ENCODE measurements around the gene SKI.

DNA sequence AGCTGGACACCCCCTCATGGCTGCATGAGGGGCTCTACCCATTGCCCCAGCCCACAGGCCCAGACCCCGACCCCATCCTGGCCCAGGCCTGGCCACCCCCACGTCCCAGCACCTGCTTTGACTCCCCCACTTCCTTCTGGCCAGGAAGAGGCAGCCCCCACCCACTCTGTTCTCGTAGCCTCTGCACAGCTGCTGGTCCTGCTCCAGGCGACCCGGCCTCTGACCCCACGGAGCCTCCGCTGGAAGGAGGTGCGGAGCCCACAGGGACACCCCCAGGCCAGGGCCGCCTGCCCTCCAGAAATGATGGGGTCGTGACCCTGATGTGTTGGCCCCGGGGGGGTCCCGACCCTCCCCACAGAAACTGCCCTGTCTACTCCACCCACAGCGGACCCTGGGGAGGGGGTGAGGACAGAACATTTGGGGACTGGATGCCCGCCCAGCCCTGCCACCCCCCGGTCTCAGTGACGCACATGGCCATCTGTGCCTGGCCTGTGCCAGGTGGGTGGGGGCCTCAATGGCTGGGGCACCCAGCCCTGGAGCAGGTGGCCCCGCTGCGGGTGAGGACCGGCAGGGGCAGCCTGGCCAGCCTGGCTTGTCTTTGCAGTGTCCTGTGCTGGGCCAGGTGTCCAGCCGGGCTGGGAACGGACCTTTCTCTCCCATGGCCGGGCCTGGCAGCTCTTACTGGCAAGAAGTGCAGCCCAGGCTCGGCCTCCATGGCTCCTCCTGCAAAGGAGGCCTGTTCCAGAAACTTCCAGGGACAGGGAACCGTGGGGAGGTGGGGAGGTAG, 84.6 kb downstream of the SKI start:
- TF ChIP-seq, protein P1, sequence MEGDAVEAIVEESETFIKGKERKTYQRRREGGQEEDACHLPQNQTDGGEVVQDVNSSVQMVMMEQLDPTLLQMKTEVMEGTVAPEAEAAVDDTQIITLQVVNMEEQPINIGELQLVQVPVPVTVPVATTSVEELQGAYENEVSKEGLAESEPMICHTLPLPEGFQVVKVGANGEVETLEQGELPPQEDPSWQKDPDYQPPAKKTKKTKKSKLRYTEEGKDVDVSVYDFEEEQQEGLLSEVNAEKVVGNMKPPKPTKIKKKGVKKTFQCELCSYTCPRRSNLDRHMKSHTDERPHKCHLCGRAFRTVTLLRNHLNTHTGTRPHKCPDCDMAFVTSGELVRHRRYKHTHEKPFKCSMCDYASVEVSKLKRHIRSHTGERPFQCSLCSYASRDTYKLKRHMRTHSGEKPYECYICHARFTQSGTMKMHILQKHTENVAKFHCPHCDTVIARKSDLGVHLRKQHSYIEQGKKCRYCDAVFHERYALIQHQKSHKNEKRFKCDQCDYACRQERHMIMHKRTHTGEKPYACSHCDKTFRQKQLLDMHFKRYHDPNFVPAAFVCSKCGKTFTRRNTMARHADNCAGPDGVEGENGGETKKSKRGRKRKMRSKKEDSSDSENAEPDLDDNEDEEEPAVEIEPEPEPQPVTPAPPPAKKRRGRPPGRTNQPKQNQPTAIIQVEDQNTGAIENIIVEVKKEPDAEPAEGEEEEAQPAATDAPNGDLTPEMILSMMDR (IDR thresholded peaks at IDR 0.05; ENCODE audit: low read depth, low read length, poor library complexity, severe bottlenecking), result no peak
- no peak for TF ChIP-seq EZH2phosphoT487 (IDR thresholded peaks at IDR 0.05; ENCODE audit: borderline replicate concordance, low read length)
